GOT3 (cell line): Measurements from ENCODE around the gene SANBR.
"Not testable (repeated sequence)": the region's sequence is repeated elsewhere in the genome, so short reads cannot be mapped to it uniquely, and the experiment has no call there.

Experiments
- DNase-seq: peaks from one replicate; lab custom pipeline; 2025; ENCODE audit warnings: mixed read lengths; lab: John Stamatoyannopoulos, UW

SANBR gene

DNA sequence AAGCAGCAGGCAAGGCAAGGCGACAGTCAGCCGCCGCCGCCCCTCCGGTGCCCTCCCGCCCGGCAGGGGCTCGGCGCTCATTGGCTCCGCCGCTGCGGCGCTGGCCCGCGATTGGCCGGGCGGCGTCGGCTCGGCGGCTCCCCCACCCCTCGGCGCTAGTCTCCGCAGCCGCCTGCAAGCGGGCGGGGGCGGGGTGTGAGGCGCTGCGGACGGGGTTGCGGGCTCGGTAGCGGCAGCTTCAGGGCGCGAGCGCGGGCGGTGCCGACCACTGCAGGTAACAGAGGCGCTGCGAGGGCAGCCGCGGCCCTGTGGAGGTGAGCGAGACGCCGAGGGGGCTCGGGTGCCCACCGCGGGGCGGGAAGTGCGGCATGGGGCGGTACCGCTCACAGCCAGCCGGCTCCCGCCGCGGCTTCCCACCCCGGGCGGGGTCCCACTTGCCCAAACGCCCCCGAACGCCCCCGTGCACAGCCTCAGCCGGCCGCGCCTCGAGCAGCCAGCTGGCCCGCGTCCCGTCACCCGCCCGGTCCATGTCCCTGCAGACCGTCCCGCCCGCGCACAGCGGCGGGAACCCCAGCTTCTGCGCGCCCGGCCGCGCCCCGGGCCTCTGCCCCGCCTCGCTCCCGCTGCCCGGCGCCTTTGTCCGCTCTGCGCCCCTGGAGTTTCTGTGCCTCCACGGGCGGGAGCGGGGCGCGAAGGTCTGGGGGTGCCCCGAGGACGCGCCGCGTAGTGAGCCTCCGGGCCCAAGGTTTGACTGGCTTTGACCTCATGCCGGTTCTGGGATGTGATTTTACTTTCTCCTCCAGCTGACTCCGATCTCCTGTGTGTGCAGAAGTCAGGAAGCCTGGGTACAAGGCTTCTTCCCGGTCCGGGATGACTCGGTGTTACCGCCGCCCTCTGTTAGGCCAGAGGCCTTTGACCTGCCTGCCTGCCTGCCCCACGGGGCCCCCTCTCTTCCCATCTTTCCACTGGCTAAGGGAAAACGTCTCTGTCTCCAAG is at the start of gene SANBR:
TSS of gene SANBR (plus strand) at position 158 of the 996 bp plus-strand sequence. CDS start 4,480 bp downstream, outside the sequence.
- DNase-seq = peak; percentile 55

DNA sequence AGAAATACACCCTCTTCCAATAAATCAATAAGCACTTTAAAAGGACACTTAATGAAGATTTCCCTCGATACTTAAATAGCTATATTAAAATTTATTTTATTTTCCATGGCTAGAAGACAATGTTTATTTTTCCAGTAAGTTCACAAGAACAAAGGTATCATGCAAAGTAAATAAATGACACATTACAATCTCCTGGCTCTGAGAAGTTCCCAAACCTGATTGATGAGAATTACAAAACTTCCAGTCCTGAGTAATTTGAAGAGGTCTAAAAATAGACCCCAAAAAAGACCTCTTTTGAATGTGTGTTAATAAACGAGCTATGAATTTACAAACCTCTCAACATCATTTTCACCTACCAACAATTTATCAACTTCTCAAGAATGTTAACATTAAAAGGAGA is 49.7 kb upstream of the SANBR start:
- DNase-seq = no peak

DNA sequence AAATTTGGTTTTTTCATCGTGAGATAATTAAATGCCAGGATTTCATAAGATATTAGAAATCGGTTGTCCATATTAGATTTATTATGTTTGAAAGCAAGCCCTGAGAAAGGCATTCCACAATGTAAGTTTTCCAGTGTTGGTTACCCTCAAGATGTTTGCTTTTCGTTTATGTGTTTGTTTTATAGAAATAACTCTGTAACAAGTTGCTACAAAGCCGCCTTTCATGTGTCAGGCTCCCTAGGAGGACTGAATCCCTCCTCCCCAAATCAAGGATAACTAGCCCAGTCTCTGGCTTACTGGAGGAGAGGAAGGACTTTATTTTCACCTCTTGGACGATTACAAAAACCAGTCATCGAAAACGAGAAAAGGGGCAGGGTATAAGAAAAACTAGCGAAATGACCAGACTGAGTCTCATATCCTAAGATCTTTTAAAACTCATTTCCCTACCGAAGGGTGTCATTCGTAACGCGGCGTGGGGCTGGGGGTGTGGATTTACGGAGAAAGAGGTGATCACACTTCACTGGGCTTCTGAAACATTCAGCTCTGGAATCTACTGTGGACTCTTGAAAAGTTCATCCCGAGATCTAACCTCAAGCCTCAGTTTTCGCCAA is 49.2 kb upstream of the SANBR start:
- DNase-seq = no peak

DNA sequence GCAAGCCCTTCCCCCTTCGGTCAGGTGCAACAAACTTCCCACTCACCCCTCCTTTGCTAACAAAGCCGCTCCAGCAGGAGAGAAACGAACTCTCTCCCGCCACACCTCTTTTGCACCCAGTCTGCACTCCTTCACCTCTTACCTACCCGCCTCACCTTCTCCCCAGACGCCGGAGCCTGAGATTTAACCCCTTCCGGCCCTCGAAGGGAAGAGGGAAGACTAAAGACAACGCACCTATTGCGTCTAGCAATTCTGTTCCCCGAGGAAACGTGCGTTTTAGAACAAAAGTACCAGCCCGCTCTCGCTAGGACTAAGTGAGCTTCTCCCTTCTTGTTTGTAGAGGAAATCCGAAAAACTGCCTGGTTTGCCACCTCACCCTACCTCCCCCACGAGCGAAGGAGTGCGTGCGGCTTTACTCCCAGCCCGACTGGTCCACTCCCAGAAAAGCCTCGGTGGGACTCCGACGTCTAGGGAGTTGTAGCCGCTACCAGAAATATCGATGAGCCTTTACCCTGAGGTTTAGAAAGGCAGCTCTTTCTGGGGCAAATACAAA is 48.6 kb upstream of the SANBR start:
- peak; percentile 45 for DNase-seq

DNA sequence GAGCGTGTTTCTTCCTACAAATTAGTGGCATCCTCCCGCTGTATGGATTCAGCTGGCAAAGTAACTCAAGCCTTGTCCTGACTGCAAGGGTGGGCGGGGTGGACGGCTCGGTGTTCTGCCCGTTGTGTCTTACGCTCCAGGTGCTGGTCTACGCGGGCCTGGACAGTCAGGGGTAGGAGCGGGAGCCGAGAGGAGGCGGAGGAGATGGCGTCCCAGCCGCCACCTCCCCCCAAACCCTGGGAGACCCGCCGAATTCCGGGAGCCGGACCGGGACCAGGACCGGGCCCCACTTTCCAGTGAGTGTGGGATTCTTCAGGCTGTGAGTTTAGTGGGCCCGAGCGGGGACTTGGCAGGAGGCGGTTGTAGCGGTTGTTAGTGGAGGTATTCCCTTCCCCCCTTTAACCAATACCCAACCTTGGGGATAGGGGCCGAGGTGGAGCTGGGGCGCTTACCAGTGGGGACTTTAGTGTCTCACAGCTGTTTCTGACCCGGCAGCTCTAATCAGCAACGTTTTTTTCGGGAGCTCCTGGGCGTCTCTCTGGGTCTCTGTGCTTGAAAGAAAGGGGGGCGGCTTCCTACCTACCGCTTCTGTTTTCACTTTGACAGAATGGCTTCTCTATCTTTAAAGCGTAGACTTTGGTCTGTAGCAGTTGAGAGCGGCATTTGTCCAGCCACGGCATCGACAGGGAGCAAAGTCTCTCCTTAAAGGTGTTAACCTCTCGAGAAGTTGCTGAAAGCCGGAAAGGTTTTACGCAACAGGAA is 47.9 kb upstream of the SANBR start, which contains the start of the genes PEX13 and PUS10:
TSS of gene PEX13 (plus strand) at position 165 of the 762 bp plus-strand sequence. CDS start at position 205, 40 bp downstream.
TSS of gene PUS10 (minus strand) at position 700 of the 762 bp plus-strand sequence. CDS start 6,365 bp downstream, outside the sequence.
- DNase-seq = peak; percentile 45

DNA sequence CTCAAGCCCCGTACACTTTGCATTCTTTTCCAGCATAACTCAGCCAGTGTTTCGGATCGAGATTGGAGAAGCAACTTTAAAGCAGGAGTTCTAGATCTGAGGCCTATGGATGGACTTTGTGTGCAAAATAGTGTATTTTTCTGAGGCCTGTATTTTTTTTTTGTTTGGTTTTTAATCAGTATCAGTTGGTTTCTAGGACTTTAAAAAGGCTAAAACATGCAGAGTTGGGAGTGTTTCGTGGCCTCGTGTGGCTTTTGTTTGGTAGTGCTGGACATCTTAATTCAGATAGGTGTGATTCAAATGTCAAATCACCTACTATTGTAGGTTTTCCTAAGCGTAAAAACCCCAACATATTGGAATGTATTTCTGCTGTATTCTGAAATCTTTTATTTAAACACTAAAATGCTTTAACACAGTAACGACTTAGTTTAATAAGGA is 47.3 kb upstream of the SANBR start:
- DNase-seq = no peak

DNA sequence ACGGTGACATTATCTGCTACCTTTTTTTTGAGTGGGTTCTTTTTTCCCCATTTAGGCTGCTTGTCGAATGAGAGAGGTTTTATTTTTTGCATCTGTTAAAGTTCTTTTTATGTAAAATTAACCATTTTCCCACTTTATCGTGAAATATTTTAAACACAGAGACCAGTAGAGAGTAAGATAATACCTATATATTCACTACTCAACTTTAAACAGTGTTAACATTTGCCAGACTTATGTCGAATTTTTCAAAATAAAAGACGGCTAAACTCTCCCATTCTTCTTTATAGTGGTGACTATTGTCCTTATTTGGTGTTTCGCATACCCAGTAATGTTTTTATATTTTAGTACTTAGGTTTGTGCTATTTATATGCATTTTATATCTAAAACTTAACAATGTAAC is 46.9 kb upstream of the SANBR start:
- no peak for DNase-seq

DNA sequence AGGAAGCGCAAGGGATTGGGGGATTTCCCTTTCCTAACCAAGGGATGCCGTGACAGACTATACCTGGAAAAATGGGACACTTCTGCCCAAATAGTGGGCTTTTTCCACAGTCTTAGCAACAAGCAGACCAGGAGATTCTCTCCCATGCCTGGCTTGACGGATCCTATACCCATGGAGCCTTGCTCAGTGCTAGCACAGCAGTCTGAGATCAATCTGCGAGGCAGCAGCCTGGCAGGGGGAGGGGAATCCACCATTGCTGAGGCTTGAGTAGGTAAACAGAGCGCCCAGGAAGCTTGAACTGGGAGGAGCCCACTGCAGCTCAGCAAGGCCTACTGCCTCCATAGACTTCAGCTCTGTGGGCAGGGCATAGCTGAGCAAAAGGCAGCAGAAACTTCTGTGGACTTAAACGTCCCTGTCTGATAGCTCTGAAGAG is 44.4 kb upstream of the SANBR start:
- no peak for DNase-seq

DNA sequence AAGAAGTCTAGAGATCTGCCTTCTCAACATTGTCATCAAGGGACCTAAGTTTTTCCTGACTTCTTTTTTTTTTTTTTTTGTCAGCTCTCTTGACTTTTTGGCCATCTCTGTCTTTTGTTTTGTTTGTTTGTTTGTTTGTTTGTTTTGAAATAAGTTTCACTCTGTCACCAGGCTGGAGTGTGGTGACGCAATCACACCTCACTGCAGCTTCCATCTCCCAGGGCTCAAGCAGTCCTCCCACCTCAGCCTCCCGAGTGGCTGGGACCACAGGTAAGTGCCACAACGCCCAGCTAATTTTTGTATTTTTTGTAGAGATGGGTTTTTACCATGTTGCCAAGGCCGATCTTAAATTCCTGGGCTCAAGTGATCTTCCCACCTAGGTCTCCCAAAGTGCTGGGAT is 42.0 kb upstream of the SANBR start:
- no peak for DNase-seq

DNA sequence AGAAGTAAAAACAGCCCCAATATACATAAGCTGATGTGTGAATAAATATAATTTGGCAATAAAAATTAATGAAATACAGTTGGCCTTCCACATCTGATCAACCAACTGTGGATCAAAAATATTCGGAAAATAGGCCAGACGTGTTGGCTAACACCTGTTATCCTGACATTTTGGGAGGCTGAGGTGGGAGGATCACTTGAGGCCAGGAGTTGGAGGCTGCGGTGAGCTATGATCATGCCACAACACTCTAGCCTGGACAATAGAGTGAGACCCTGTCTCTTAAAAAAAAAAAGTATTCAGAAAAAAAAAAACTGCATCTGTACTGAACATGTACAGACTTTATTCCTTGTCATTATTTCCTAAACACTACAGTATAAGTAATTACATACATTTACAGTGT is 36.1 kb upstream of the SANBR start:
- DNase-seq = no peak

DNA sequence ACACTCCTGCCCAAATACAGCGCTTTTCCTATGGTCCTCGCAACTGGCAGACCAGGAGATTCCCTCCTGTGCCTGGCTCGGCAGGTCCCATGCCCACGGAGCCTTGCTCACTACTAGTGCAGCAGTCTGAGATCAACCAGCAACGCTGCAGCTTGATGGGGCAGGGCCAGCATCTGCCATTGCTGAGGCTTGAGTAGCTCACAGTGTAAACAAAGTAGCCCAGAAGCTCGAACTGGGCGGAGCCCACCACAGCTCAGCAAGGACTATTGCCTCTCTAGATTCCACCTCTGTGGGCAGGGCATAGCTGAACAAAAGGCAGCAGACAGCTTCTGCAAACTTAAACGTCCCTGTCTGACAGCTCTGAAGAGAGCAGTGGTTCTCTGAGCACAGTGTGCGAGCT is 31.1 kb upstream of the SANBR start:
- DNase-seq = not testable (repeated sequence)

DNA sequence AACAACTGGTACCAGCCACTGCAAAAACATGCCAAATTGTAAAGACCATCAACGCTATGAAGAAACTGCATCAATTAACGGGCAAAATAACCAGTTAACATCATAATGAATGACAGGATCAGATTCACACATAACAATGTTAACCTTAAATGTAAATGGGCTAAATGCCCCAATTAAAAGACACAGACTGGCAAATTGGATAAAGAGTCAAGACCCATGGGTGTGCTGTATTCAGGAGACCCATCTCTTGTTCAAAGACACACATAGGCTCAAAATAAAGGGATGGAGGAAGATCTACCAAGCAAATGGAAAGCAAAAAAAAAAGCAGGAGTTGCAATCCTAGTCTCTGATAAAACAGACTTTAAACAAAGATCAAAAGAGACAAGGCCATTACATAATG is 29.0 kb upstream of the SANBR start:
- DNase-seq = not testable (repeated sequence)

DNA sequence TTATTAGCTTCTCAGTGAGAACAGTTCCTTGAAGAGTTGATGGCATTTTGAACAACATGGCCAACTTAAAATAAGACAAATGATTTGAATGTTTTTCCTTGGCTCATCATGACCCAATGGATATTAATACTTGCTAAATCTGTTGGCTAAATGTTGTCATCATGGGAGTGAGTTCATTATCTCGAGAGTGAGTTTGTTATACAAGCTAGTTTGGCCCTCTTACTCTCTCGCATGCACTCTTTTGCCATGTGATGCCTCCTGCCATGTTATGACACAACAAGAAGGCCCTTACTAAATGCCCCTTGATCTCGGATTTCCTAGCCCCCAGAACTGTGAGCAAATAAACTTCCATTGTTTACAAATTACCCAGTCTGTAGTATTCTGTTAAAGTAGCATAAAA is 22.9 kb upstream of the SANBR start:
- DNase-seq = no peak

DNA sequence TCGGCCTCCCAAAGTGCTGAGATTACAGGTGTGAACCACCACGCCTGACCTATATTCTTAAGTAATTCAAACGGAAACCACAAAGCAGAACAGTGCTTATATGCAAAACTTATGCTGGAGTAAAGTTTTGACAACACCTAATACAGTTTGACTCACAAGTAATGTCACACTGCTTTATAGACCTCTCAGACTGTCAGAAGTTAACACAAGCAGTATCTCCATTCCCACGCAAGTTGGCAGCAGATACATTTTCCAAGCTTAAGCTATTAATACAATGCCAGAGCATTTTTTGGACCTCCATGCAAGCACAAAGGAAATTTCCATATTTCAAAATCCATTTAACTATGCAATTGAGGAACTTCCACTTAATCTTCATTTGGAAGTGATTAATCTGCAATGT is 21.0 kb upstream of the SANBR start:
- DNase-seq = no peak

DNA sequence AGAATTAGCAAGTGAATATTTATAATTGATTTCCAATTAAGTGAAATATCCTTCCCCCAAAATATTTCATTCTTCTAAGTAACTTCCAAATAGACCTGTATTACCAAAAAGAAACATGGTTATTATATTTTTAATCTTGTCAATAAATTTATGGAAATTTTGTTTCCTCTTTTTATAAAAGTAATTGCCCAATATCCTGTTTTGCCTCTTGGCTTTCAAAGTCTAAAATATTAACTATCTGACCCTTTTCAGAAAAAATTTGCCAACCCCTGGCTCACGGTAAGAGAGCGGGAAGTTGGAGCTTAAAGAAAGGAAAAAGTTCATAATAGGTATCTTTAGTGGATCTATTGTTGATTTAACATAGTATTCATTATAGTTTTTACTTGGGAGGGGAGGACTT is 20.4 kb upstream of the SANBR start:
- DNase-seq = no peak

DNA sequence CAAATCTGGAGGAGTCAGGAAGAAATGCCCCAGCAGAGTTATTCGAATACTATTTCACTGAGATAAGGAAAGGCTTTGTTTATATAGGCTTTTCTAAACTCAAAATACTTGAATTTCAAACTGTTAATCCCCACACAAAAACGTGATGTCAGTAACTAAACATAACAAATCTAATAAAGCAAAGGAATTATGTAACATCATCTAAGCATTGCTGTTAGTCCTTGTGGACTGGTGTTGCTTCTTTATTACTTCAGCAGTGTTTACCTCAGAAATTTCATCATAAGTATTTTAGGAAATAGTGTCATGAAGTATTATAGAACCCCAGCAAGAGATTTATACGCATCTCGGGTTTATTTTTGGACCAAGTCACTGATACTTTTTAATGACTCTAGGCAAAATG is 19.7 kb upstream of the SANBR start:
- no peak for DNase-seq

DNA sequence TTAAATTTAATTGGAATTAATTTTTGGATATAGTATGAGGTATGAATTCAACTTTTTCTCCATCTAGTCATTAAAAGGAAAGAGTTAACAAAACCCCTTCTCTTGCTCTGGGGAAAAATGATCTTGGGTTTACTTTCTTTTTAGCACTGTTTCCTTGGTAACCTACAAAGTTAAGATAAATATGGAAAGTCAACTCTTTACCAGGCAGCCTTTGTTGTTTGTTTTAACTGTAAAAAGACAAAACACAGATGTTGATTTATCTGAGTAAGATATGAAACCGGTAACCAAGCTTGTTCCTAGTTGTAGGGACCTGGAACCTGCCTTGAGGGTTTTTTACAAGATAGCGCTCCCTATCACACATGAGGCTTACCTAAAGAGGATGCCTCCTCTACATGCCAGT is 10.1 kb upstream of the SANBR start:
- no peak for DNase-seq

DNA sequence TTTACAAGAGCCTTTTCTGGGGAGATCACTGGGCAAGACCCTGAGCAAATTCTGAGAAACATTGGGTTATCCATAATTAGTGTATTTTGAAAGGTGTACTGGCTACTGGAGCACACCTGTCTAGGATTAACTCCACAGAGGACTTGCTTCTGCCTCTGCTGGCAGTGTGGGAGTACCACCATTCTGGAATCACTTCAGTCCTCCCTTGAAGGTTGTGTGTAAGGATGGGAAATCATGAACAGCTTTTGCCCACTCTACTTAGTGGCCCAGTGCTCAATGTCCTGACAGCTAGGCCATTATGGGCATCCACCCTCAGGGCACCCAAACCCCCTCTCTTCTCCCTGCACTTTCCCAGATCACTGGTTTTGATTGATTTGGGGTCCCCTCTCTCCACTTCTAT is 8.1 kb upstream of the SANBR start:
- no peak for DNase-seq

DNA sequence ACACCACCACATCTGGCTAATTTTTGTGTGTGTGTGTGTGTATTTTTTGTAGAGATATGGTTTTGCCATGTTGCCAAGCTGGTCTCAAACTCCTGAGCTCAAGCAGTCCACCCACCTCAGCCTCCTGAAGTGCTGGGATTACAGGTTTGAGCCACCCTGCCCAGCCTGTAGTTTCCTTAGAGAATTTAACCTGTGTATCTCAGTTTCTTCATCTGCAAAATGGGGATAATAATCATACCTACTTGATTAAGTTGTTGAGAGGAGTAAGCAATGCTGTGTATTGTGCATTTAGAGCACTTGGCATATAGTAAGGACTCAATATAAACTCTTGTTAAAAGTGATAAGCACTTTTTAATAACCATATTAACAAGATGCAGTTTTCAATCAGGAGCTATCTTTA is 6.3 kb upstream of the SANBR start:
- no peak for DNase-seq

DNA sequence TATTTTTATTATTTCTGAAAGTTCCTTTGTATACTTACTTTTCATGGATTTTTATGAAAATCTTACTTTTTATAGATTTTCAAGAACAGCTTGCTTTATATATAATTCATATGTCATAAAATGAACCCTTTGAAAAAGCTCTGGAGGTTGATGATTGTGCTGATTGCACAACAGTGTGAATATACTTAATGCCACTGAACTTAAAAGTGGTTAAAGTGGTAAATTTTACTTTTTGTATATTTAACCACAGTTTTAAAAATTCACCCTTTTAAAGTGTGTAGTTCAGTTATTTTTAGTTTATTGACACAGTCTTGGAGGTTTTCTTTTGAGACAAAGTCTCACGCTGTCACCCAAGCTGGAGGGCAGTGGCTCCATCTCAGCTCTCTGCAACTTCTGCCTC is 8.4 kb downstream of the SANBR start:
- DNase-seq = no peak

DNA sequence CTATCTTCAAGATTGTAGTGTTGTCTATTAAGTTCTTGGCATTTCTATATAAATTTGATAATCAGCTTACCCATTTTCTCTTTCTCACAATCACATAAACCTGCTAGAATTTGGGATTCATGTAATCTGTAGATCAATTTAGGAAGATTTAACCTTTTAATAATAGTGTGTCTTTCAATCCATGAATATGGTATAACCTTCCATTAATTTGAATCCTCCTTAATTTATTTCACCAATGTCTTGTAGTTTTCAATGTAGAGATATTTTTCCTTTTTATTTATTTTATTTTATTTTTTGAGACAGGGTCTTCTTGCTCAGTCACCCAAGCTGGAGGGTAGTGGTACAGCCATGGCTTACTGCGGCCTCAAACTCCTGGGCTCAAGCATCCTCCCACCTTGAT is 20.2 kb downstream of the SANBR start:
- DNase-seq = no peak

DNA sequence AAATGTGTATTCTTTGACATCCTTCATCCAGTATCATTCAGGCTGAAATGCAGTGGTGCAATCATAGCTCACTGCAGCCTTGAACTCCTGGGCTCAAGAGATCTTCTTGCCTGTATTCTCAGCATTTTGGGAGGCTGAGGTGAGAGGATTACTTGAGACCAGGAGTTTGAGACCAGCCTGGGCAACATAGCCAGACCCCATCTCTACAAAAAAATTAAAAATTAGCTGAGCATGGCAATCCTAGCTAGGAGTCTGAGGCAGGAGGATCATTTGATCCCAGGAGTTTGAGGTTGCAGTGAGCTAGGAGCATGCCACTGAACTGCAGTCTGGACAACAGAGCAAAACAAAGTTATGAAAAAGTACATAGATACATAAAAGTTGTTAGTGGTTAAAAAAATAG is 24.1 kb downstream of the SANBR start:
- no peak for DNase-seq
